OCI-LY1 (cell line): ENCODE data around the gene MAML2.

ENCODE experiments used
- CTCF ChIP-seq: fragments of 200-600 bp; sonication (generic), shearing (Covaris generic); IDR thresholded peaks from 2 replicates; pipeline ENCODE4 v1.5.1; 2017; ENCODE audit warnings: mild to moderate bottlenecking, antibody characterized with exemption, low read length, moderate library complexity, mixed read lengths
- EZH2 ChIP-seq: fragments of 200-600 bp; sonication (generic), shearing (Covaris generic); IDR thresholded peaks from 2 replicates; pipeline ENCODE4 v1.8.0; 2017; ENCODE audit warnings: borderline replicate concordance, mixed run types, mild to moderate bottlenecking, antibody characterized with exemption, low read length, moderate library complexity, mixed read lengths

- TF ChIP-seq CTCF: no peak
- TF ChIP-seq EZH2: no peak
Measured at GRCh38 chr11:96019810-96020747, 322.9 kb downstream of the MAML2 start.
